PC-3 (cell line): ENCODE data around the gene TTC7B. TPM values are rescaled to one million over a fixed set of nuclear protein-coding genes. Genes with fewer than 3 reads are reported as not detected.
A peak's percentile ranks its signal among the peaks of the same experiment; 100 is the strongest.

Experiments
- ATAC-seq: fragments of 200-7000 bp; cut with Tn5 transposase; 2 replicates; pipeline ENCODE4 v1.9.1; 2020; ENCODE audit warnings: mild to moderate bottlenecking, moderate library complexity
- BruUV-seq: library from RNA; stranded (reverse); fragments of 400-500 nt; replicated peaks from 2 replicates; lab custom pipeline; 2021; lab: Mats Ljungman, UMichigan
- CTCF ChIA-PET: fragments of 300-600 bp; sonication (Branson Sonifier 250); formaldehyde crosslinking; loops from one replicate; lab custom pipeline; 2022; ENCODE audit warnings: antibody characterized with exemption; lab: Charles Lee
- POLR2A ChIA-PET: fragments of 300-600 bp; sonication (Branson Sonifier 250); formaldehyde crosslinking; loops from one replicate; lab custom pipeline; 2022; ENCODE audit warnings: antibody characterized with exemption; ENCODE audit not compliant: unreplicated experiment; lab: Charles Lee
- DNase-seq: peaks from one replicate; pipeline ENCODE4 v3.0.0-alpha.2; 2015
- H2AFZ ChIP-seq: fragments of 300-600 bp; sonication (generic); 2 replicates; pipeline ENCODE4 v1.6.0; 2016; ENCODE audit warnings: antibody characterized with exemption, low read length
- H3F3A ChIP-seq: fragments of 300-600 bp; sonication (generic); one replicate; pipeline ENCODE4 v1.6.0; 2017; ENCODE audit warnings: antibody characterized with exemption, low read length, control low read depth, mild to moderate bottlenecking; ENCODE audit not compliant: unreplicated experiment
- H3K27ac ChIP-seq: fragments of 300-600 bp; sonication (generic); 2 replicates; pipeline ENCODE4 v1.5.1; 2016; ENCODE audit warnings: mild to moderate bottlenecking, low read length
- H3K27me3 ChIP-seq: fragments of 300-600 bp; sonication (generic); 2 replicates; pipeline ENCODE4 v1.6.1; 2016; ENCODE audit warnings: low read length, mixed read lengths
- H3K36me3 ChIP-seq: fragments of 300-600 bp; sonication (generic); 2 replicates; pipeline ENCODE4 v1.6.1; 2016; ENCODE audit warnings: low read depth, mixed run types, low read length, mixed read lengths
- H3K4me1 ChIP-seq: fragments of 300-600 bp; sonication (generic); 2 replicates; pipeline ENCODE4 v1.5.1; 2016; ENCODE audit warnings: low read length; ENCODE audit not compliant: insufficient read depth
- H3K4me2 ChIP-seq: fragments of 300-600 bp; sonication (generic); 2 replicates; pipeline ENCODE4 v1.6.0; 2016; ENCODE audit warnings: low read length
- H3K4me3 ChIP-seq: fragments of 300-600 bp; sonication (generic); 2 replicates; pipeline ENCODE4 v1.5.1; 2016; ENCODE audit warnings: mild to moderate bottlenecking, low read length, mixed read lengths
- H3K79me2 ChIP-seq: fragments of 300-600 bp; sonication (generic); 2 replicates; pipeline ENCODE4 v1.6.1; 2017; ENCODE audit warnings: low read length, mixed read lengths
- H3K9ac ChIP-seq: fragments of 300-600 bp; sonication (generic); 2 replicates; pipeline ENCODE4 v1.6.0; 2016; ENCODE audit warnings: mild to moderate bottlenecking, low read length
- H3K9me2 ChIP-seq: fragments of 300-600 bp; sonication (generic); replicated peaks from 2 replicates; pipeline ENCODE4 v1.6.1; 2016; ENCODE audit warnings: mixed run types, low read length, mixed read lengths
- H3K9me3 ChIP-seq: fragments of 300-600 bp; sonication (generic); 2 replicates; pipeline ENCODE4 v1.6.1; 2016; ENCODE audit warnings: low read length, mixed read lengths
- H4K20me1 ChIP-seq: fragments of 300-600 bp; sonication (generic); 2 replicates; pipeline ENCODE4 v1.6.1; 2016; ENCODE audit warnings: low read length, mixed read lengths
- EZH2 ChIP-seq: fragments of 300-600 bp; sonication (generic); IDR thresholded peaks from one replicate; pipeline ENCODE4 v1.6.1; 2017; ENCODE audit warnings: antibody characterized with exemption, mild to moderate bottlenecking, low read length; ENCODE audit not compliant: unreplicated experiment
- EZH2phosphoT487 ChIP-seq: fragments of 300-600 bp; sonication (generic); IDR thresholded peaks from 2 replicates; pipeline ENCODE4 v1.6.1; 2018; ENCODE audit warnings: mild to moderate bottlenecking, antibody characterized with exemption, low read length, borderline replicate concordance
- intact Hi-C: fragments of 100-400 bp; cut with micrococcal nuclease; formaldehyde crosslinking; loops from 2 replicates; pipeline ENCODE4 v1.9.0; 2023
- total RNA-seq: library from RNA; depleted of rRNA; stranded (reverse); fragments of >200 nt; gene quantifications from 2 replicates; pipeline ENCODE4 v1.2.3, GENCODE V29; 2014
- TF ChIP-seq, protein P1 (sequence below): fragments of 300-600 bp; sonication (generic); conservative IDR thresholded peaks from 2 replicates; pipeline ENCODE4 v1.5.1; 2017; ENCODE audit warnings: antibody characterized with exemption, low read depth, mild to moderate bottlenecking, low read length

TTC7B gene
- total RNA-seq, 1 experiment from 2014 or later = 45.6 TPM

DNA sequence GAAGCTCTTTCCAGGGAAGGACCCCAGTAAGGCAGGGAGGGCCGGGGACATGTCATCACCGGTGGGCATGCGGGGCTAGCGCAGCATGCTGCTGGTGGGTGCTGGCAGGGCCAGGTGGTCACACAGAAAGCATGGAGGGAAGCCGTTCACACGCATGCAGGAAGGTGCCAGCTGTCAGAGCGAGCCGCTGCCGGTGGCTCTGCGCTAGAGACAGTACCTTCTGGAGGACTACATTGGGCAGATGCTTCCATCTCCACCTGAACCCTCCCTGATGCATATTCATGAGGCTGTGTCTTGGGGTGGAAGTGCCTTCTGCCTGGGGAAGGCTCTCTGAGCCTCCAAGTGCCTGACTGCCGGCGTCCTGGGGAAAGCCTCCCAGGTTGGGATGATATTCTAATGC, 215.6 kb downstream of the TTC7B start:
- no peak overlapping the region for H3K4me3 ChIP-seq
- H3K27me3 ChIP-seq = no peaks in the 10 kb centered on the region
- H3K9ac ChIP-seq = no peak overlapping the region
- H4K20me1 ChIP-seq = no peaks in the 10 kb centered on the region
- no peaks in the 10 kb centered on the region for H3K4me1 ChIP-seq
- ChIA-PET POLR2A (no interaction called here), CTCF (interaction anchor here (1.0 to 1.4 kb wide), 2 partner anchors 201 to 299 kb away, joined by 4 to 6 read pairs; no protein-coding TSS in a partner anchor)
- H2AFZ ChIP-seq = no peak overlapping the region
- no peak overlapping the region for H3K27ac ChIP-seq
- no peaks in the 10 kb centered on the region for H3K9me3 ChIP-seq
- no peak overlapping the region for H3K4me2 ChIP-seq
- no peak for ATAC-seq
- H3K79me2 ChIP-seq = no peaks in the 10 kb centered on the region
- intact Hi-C loops = loop anchor here (5.0 kb wide), 1 partner anchor 97 kb away; no protein-coding TSS in a partner anchor
- H3K9me2 ChIP-seq = no peaks in the 10 kb centered on the region
- DNase-seq = no peak
- TF ChIP-seq, protein P1, sequence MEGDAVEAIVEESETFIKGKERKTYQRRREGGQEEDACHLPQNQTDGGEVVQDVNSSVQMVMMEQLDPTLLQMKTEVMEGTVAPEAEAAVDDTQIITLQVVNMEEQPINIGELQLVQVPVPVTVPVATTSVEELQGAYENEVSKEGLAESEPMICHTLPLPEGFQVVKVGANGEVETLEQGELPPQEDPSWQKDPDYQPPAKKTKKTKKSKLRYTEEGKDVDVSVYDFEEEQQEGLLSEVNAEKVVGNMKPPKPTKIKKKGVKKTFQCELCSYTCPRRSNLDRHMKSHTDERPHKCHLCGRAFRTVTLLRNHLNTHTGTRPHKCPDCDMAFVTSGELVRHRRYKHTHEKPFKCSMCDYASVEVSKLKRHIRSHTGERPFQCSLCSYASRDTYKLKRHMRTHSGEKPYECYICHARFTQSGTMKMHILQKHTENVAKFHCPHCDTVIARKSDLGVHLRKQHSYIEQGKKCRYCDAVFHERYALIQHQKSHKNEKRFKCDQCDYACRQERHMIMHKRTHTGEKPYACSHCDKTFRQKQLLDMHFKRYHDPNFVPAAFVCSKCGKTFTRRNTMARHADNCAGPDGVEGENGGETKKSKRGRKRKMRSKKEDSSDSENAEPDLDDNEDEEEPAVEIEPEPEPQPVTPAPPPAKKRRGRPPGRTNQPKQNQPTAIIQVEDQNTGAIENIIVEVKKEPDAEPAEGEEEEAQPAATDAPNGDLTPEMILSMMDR = no peak
- TF ChIP-seq EZH2phosphoT487 = no peak
- no peak for TF ChIP-seq EZH2
- H3F3A ChIP-seq = no peaks in the 10 kb centered on the region
- H3K36me3 ChIP-seq = no peaks in the 10 kb centered on the region
- no TSS peak for BruUV-seq

DNA sequence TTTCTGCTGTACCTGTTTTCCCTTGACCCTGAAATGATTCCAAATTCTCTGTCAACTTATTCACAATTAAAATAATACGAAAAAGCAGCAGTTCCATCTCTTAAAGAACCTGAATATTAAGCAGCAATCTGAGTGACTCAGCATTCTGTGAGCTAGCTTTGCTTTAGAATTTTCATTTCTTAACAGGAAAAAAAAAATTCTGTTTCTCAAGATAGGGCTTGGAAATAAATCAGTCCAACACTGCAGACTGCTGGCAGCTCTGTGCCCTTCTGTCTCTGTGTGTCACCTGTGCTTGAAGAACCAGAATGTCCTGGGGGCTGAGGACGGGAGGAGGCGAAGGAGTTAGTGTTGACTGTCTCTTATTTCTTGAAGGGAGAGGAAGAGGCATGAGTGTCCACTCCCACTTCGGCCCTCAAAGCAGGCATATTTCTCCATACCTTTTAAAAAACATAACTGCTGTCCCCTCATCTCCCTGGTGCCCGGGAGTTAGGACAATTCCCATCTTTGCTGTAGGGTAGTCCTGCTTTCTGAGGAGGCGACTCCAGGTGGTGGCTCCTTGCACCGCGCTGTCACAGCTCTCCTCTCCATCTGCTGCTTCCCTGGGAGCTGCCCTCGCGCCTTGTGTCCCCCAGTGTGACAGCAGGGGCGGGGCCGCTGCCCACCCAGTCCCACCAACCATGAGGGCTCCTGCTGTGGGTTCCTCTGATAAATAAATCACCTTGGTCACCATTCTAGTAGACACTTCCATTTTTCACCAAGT, 216.3 kb downstream of the TTC7B start:
- Histone ChIP-seq H3K4me2 (no peak overlapping the region), H3K27ac (no peak overlapping the region), H3K9me3 (no peaks in the 10 kb centered on the region), H3F3A (no peaks in the 10 kb centered on the region), H3K36me3 (no peaks in the 10 kb centered on the region), H3K27me3 (no peaks in the 10 kb centered on the region), H2AFZ (0 out of 2 replicates have a peak overlapping the region, but pooled peaks have one; percentile 11), H3K4me3 (no peak overlapping the region), H4K20me1 (no peaks in the 10 kb centered on the region), H3K9me2 (no peaks in the 10 kb centered on the region), H3K9ac (no peak overlapping the region), H3K4me1 (no peaks in the 10 kb centered on the region), H3K79me2 (no peaks in the 10 kb centered on the region)
- no peak for TF ChIP-seq EZH2
- TF ChIP-seq, protein P1 = peak; percentile 45; the same call in 1 of the 2 replicates
- TF ChIP-seq EZH2phosphoT487 = no peak
- ChIA-PET CTCF (interaction anchor here (0.6 to 1.4 kb wide), 4 partner anchors 200 to 298 kb away, joined by 3 to 6 read pairs (median 4); no protein-coding TSS in a partner anchor), POLR2A (interaction anchor here (0.6 kb wide), 1 partner anchor 201 kb away, joined by 3 read pairs; no protein-coding TSS in a partner anchor)
- ATAC-seq (peak; percentile 70), DNase-seq (peak; percentile 41)
- intact Hi-C loops = loop anchor here (1.0 to 5.0 kb wide), 2 partner anchors 97 to 201 kb away; no protein-coding TSS in a partner anchor
- no TSS peak for BruUV-seq
